Calu3 (cell line): ENCODE measurements around the gene MRFAP1L1. TPM values are rescaled to one million over a fixed set of nuclear protein-coding genes. Genes with fewer than 3 reads are reported as not detected.

Experiments
- BruUV-seq: library from RNA; stranded (reverse); fragments of 400-500 nt; replicated peaks from 2 replicates; lab custom pipeline; 2021; lab: Mats Ljungman, UMichigan
- CTCF ChIA-PET: fragments of 300-600 bp; sonication (Branson Sonifier 250); formaldehyde crosslinking; loops from one replicate; lab custom pipeline; 2022; ENCODE audit warnings: antibody characterized with exemption; lab: Charles Lee
- DNase-seq: peaks from one replicate; pipeline ENCODE4 v3.0.0; 2022
- H3K27ac Mint-ChIP-seq: one replicate; pipeline ENCODE4 v1.8.0; 2022; ENCODE audit warnings: mixed read lengths; ENCODE audit not compliant: unreplicated experiment
- H3K27me3 Mint-ChIP-seq: one replicate; pipeline ENCODE4 v1.8.0; 2022; ENCODE audit warnings: mixed read lengths; ENCODE audit not compliant: unreplicated experiment
- H3K36me3 Mint-ChIP-seq: one replicate; pipeline ENCODE4 v1.8.0; 2022; ENCODE audit warnings: mild to moderate bottlenecking, moderate library complexity, mixed read lengths; ENCODE audit not compliant: insufficient read depth, unreplicated experiment
- H3K4me1 Mint-ChIP-seq: one replicate; pipeline ENCODE4 v1.8.0; 2022; ENCODE audit warnings: mild to moderate bottlenecking, low read depth, mixed read lengths; ENCODE audit not compliant: unreplicated experiment
- H3K4me3 Mint-ChIP-seq: one replicate; pipeline ENCODE4 v1.8.0; 2022; ENCODE audit warnings: mild to moderate bottlenecking, low read depth, moderate library complexity, mixed read lengths; ENCODE audit not compliant: unreplicated experiment
- H3K9me3 Mint-ChIP-seq: one replicate; pipeline ENCODE4 v1.8.0; 2022; ENCODE audit warnings: low read depth, mixed read lengths; ENCODE audit not compliant: unreplicated experiment
- intact Hi-C: fragments of 100-400 bp; cut with micrococcal nuclease; formaldehyde crosslinking; loops from one replicate; pipeline ENCODE4 v1.10.0; 2022; ENCODE audit not compliant: unreplicated experiment
- total RNA-seq: library from RNA; stranded (reverse); gene quantifications from 2 replicates; pipeline ENCODE4 v1.2.3, GENCODE V29; 2022
- TF ChIP-seq, protein P1 (sequence below): fragments of 200-600 bp; IDR thresholded peaks from one replicate; pipeline ENCODE4 v1.8.0; 2022; ENCODE audit warnings: antibody characterized with exemption; ENCODE audit not compliant: unreplicated experiment

The MRFAP1L1 gene
- total RNA-seq, 1 experiment from 2014 or later, result 31.7 TPM

- intact Hi-C loops, result no loop called here
- CTCF ChIA-PET, result interaction anchor here (0.6 kb wide), 1 partner anchor 11 kb away, joined by 4 read pairs; no protein-coding TSS in a partner anchor
- peaks cover 5% of the 10 kb centered on the region for H3K36me3 Mint-ChIP-seq
- peak; percentile 56 for DNase-seq
- H3K27ac Mint-ChIP-seq, result no peak overlapping the region
- H3K4me3 Mint-ChIP-seq, result no peak overlapping the region
- no TSS peak for BruUV-seq
- H3K4me1 Mint-ChIP-seq, result no peaks in the 10 kb centered on the region
- TF ChIP-seq, protein P1, sequence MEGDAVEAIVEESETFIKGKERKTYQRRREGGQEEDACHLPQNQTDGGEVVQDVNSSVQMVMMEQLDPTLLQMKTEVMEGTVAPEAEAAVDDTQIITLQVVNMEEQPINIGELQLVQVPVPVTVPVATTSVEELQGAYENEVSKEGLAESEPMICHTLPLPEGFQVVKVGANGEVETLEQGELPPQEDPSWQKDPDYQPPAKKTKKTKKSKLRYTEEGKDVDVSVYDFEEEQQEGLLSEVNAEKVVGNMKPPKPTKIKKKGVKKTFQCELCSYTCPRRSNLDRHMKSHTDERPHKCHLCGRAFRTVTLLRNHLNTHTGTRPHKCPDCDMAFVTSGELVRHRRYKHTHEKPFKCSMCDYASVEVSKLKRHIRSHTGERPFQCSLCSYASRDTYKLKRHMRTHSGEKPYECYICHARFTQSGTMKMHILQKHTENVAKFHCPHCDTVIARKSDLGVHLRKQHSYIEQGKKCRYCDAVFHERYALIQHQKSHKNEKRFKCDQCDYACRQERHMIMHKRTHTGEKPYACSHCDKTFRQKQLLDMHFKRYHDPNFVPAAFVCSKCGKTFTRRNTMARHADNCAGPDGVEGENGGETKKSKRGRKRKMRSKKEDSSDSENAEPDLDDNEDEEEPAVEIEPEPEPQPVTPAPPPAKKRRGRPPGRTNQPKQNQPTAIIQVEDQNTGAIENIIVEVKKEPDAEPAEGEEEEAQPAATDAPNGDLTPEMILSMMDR, result no peak
- no peaks in the 10 kb centered on the region for H3K9me3 Mint-ChIP-seq
- no peaks in the 10 kb centered on the region for H3K27me3 Mint-ChIP-seq
These were observed 23.0 kb upstream of the MRFAP1L1 start for GRCh38 chr4:6732441-6733357.

- H3K4me1 Mint-ChIP-seq, result no peaks in the 10 kb centered on the region
- no TSS peak for BruUV-seq
- H3K36me3 Mint-ChIP-seq, result peaks cover 5% of the 10 kb centered on the region
- H3K9me3 Mint-ChIP-seq, result no peaks in the 10 kb centered on the region
- TF ChIP-seq, protein P1, result no peak
- DNase-seq, result no peak
- no peak overlapping the region for H3K4me3 Mint-ChIP-seq
- no peak overlapping the region for H3K27ac Mint-ChIP-seq
- CTCF ChIA-PET, result no interaction called here
- intact Hi-C loops, result no loop called here
- H3K27me3 Mint-ChIP-seq, result no peaks in the 10 kb centered on the region
These were observed 22.1 kb upstream of the MRFAP1L1 start for GRCh38 chr4:6731780-6732179.

- intact Hi-C loops, result no loop called here
- Mint-ChIP-seq H3K27me3 (no peaks in the 10 kb centered on the region), H3K4me1 (no peaks in the 10 kb centered on the region), H3K4me3 (no peak overlapping the region), H3K27ac (no peak overlapping the region), H3K36me3 (peaks cover 5% of the 10 kb centered on the region), H3K9me3 (no peaks in the 10 kb centered on the region)
- TF ChIP-seq, protein P1, result no peak
- DNase-seq, result no peak
- CTCF ChIA-PET, result no interaction called here
- no TSS peak for BruUV-seq
These were observed 21.6 kb upstream of the MRFAP1L1 start for GRCh38 chr4:6731318-6731675.

- no peak for DNase-seq
- Mint-ChIP-seq H3K27me3 (no peaks in the 10 kb centered on the region), H3K9me3 (no peaks in the 10 kb centered on the region), H3K4me1 (no peaks in the 10 kb centered on the region), H3K4me3 (no peak overlapping the region), H3K36me3 (peaks cover 5% of the 10 kb centered on the region), H3K27ac (no peak overlapping the region)
- intact Hi-C loops, result no loop called here
- TF ChIP-seq, protein P1, result no peak
- BruUV-seq, result no TSS peak
- CTCF ChIA-PET, result no interaction called here
These were observed 21.1 kb upstream of the MRFAP1L1 start for GRCh38 chr4:6730603-6731317.
